Keratinocyte (primary cell): ENCODE measurements around the gene ADAM19. TPM values are rescaled to one million over a fixed set of nuclear protein-coding genes. Genes with fewer than 3 reads are reported as not detected.

Experiments used
- DNase-seq: peaks from one replicate; pipeline ENCODE4 v3.0.0-alpha.2; 2011; ENCODE audit warnings: low read depth, missing footprints, low spot score
- FAIRE-seq: peaks from 2 replicates; lab custom pipeline; 2011; peaks lifted over from hg19 to GRCh38; lab: Jason Lieb, UNC
- H2AFZ ChIP-seq: 2 replicates; pipeline ENCODE4 v1.6.0; 2012; ENCODE audit warnings: low read length, control low read depth, inconsistent platforms; ENCODE audit not compliant: control insufficient read depth
- H3K27ac ChIP-seq: 2 replicates; pipeline ENCODE4 v1.5.1; 2011; ENCODE audit warnings: low read length; ENCODE audit not compliant: control insufficient read depth, insufficient read depth
- H3K27me3 ChIP-seq: 3 replicates; pipeline ENCODE4 v1.6.0; 2011; ENCODE audit warnings: low read length; ENCODE audit not compliant: control insufficient read depth, insufficient read depth; ENCODE audit errors: extremely low read depth
- H3K36me3 ChIP-seq, 2 experiments: 2 replicates in 1 of 2; 3 replicates in 1 of 2; pipeline ENCODE4 v1.5.1; 2011; ENCODE audit warnings: low read length in 2 of 2, mild to moderate bottlenecking in 1 of 2; ENCODE audit not compliant: control insufficient read depth in 2 of 2, insufficient read depth in 2 of 2; ENCODE audit errors: extremely low read depth in 1 of 2
- H3K4me1 ChIP-seq: 3 replicates; pipeline ENCODE4 v1.5.1; 2011; ENCODE audit warnings: low read length; ENCODE audit not compliant: control insufficient read depth, insufficient read depth; ENCODE audit errors: extremely low read depth
- H3K4me2 ChIP-seq: 3 replicates; pipeline ENCODE4 v1.6.0; 2011; ENCODE audit warnings: low read depth, low read length; ENCODE audit not compliant: control insufficient read depth, insufficient read depth; ENCODE audit errors: extremely low read depth
- H3K4me3 ChIP-seq, 3 experiments: fragments of 200-600 bp in 1 of 3; sonication (generic) in 1 of 3; 2 replicates in 2 of 3; 3 replicates in 1 of 3; pipeline ENCODE4 v1.5.1; 2011 to 2016; ENCODE audit warnings: low read length in 3 of 3, mild to moderate bottlenecking in 3 of 3, control low read depth in 2 of 3, inconsistent platforms in 1 of 3, low read depth in 1 of 3, mixed read lengths in 1 of 3, mixed run types in 1 of 3, moderate library complexity in 1 of 3; ENCODE audit not compliant: control insufficient read depth in 2 of 3, insufficient read depth in 2 of 3; ENCODE audit errors: extremely low read depth in 1 of 3
- H3K79me2 ChIP-seq: 2 replicates; pipeline ENCODE4 v1.6.0; 2012; ENCODE audit warnings: low read length; ENCODE audit not compliant: control insufficient read depth, insufficient read depth
- H3K9ac ChIP-seq: 3 replicates; pipeline ENCODE4 v1.6.0; 2011; ENCODE audit warnings: low read length; ENCODE audit not compliant: control insufficient read depth, insufficient read depth; ENCODE audit errors: extremely low read depth
- H3K9me1 ChIP-seq: 3 replicates; pipeline ENCODE4 v1.6.0; 2011; ENCODE audit warnings: low read length; ENCODE audit not compliant: control insufficient read depth, insufficient read depth; ENCODE audit errors: extremely low read depth
- H3K9me3 ChIP-seq: 2 replicates; pipeline ENCODE4 v1.5.1; 2012; ENCODE audit warnings: low read depth, low read length; ENCODE audit not compliant: control insufficient read depth
- H4K20me1 ChIP-seq: 3 replicates; pipeline ENCODE4 v1.6.0; 2011; ENCODE audit warnings: low read length; ENCODE audit not compliant: control insufficient read depth, insufficient read depth; ENCODE audit errors: extremely low read depth
- CTCF ChIP-seq, 3 experiments: IDR thresholded peaks in 1 of 3; conservative IDR thresholded peaks in 1 of 3; optimal IDR thresholded peaks in 1 of 3; 2 replicates in 2 of 3; 3 replicates in 1 of 3; pipeline versions ENCODE3 to v1.5.1; 2011; ENCODE audit warnings: low read length in 3 of 3, mild to moderate bottlenecking in 3 of 3, moderate library complexity in 2 of 3, control low read depth in 1 of 3, inconsistent platforms in 1 of 3; ENCODE audit not compliant: insufficient read depth in 2 of 3; ENCODE audit errors: extremely low read depth in 1 of 3
- EZH2 ChIP-seq: IDR thresholded peaks from one replicate; pipeline ENCODE4 v1.6.1; 2012; ENCODE audit warnings: inconsistent platforms, mild to moderate bottlenecking, low read length, moderate library complexity
- dilution Hi-C: fragments of 300-500 bp; cut with MboI; formaldehyde crosslinking; loops from one replicate; pipeline ENCODE4 v1.7.0; 2020; ENCODE audit warnings: low sequenced_read_pairs; ENCODE audit not compliant: extremely low pct_ligation_motif_present
- polyA plus RNA-seq, 5 experiments: library from polyadenylated mRNA; depleted of rRNA in 3 of 5; stranded (reverse) in 3 of 5; stranded (forward) in 1 of 5; unstranded in 1 of 5; fragments of >200 nt; gene quantifications; 1 replicate in 1 of 5; 2 replicates in 3 of 5; 3 replicates in 1 of 5; pipeline versions ENCODE4 v1.2.1 to v1.2.3, GENCODE V29; 2011 to 2012; ENCODE audit warnings: missing spikeins in 2 of 5, low read depth in 1 of 5, low replicate concordance in 1 of 5

Gene ADAM19
- polyA plus RNA-seq, 1 donor (not counting 4 experiments of a cell fraction or from before 2014, with no cell fraction given) = 22.7 TPM

DNA sequence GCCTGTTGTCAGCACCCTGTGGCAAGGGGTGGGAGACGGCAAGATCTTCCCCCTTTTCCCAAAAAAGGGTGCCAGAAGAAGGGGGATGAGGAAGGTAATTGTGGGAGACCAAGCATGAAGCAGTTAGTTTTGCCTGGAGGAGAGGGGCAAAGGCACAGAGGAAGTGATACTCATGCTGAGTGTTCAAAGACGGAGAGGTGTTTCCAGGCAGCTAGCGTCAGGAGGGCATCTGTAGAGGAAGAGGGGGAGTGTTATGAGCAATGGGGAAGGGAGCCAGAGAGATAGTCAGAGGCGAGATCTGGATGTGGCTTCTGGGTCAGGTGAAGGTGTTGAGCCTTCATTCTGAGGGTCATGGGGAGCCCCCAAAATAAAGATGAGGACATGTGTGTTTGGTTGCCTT lies 26.9 kb upstream of the ADAM19 start:
- peak overlapping the region; percentile 67 for H3K4me2 ChIP-seq
- peak overlapping the region; percentile 4 for H3K9ac ChIP-seq
- peaks cover 48% of the 10 kb centered on the region for H3K4me1 ChIP-seq
- FAIRE-seq (peak; percentile 85), DNase-seq (no peak)
- no peaks in the 10 kb centered on the region for H4K20me1 ChIP-seq
- no peak for TF ChIP-seq EZH2
- TF ChIP-seq CTCF (optimal IDR thresholded peaks at IDR 0.05 in 1 of 3, IDR thresholded peaks at IDR 0.05 in 1 of 3, conservative IDR thresholded peaks at IDR 0.05 in 1 of 3; ENCODE audit: extremely low read depth in 1 of 3, insufficient read depth in 2 of 3, low read length in 3 of 3) = no peak
- dilution Hi-C loops = no loop called here
- no peaks in the 10 kb centered on the region for H3K27me3 ChIP-seq
- no peaks in the 10 kb centered on the region for H3K9me3 ChIP-seq
- no peaks in the 10 kb centered on the region for H3K36me3 ChIP-seq
- H3K79me2 ChIP-seq = no peaks in the 10 kb centered on the region
- H3K27ac ChIP-seq = peak overlapping the region; percentile 95
- H3K4me3 ChIP-seq = no peak overlapping the region
- peak overlapping the region; percentile 83 for H2AFZ ChIP-seq
- no peaks in the 10 kb centered on the region for H3K9me1 ChIP-seq

DNA sequence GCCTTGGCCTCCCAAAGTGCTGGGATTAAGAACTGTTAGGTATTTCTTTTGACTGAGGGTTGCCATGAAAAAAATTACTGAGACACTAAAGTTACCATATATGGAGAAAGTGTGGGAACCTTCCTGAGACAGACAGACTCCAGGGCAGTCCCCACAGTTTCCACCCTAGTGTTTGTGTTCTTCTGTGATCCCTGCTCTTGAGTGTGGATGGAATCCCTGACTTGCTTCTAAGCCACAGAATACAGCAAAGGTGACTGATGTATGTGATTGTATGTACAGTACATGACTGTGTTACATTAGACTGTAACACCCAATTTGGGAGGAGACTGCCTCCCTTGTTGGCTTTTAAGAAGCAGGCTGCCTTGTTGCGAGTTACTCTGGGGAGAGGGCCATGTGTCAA lies 24.7 kb upstream of the ADAM19 start:
- Histone ChIP-seq H3K36me3 (no peaks in the 10 kb centered on the region), H3K4me2 (no peak overlapping the region), H3K4me1 (peaks cover 27% of the 10 kb centered on the region), H2AFZ (no peak overlapping the region), H3K4me3 (no peak overlapping the region), H3K27me3 (no peaks in the 10 kb centered on the region), H3K79me2 (no peaks in the 10 kb centered on the region), H3K9ac (no peak overlapping the region), H4K20me1 (no peaks in the 10 kb centered on the region), H3K27ac (no peak overlapping the region), H3K9me1 (no peaks in the 10 kb centered on the region), H3K9me3 (no peaks in the 10 kb centered on the region)
- TF ChIP-seq CTCF (optimal IDR thresholded peaks at IDR 0.05 in 1 of 3, IDR thresholded peaks at IDR 0.05 in 1 of 3, conservative IDR thresholded peaks at IDR 0.05 in 1 of 3; ENCODE audit: extremely low read depth in 1 of 3, insufficient read depth in 2 of 3, low read length in 3 of 3) (no peak), EZH2 (no peak)
- DNase-seq (no peak), FAIRE-seq (no peak)
- dilution Hi-C loops = no loop called here
